ENCODE measurements around the gene SPC24. TPM values are rescaled to one million over a fixed set of nuclear protein-coding genes. Genes with fewer than 3 reads are reported as not detected.

Gene SPC24
- total RNA-seq, 2 donors from 2014 or later: 35.4 to 50.0 TPM

Small RNA genes lying within 50 kb of the gene (microRNA-seq; reads per million reads assigned to microRNA genes)
- not detected for gene MIR6886 (ENCODE audit: borderline microRNAs expressed)

Other genes starting within 250 kb of the SPC24 start
- 10 to 100 TPM; 55.6 to 62.6 TPM for gene YIPF2, start 227.1 kb downstream of the SPC24 start, total RNA-seq
- 10 to 100 TPM; 20.0 to 26.8 TPM for gene TIMM29, start 227.0 kb downstream of the SPC24 start, total RNA-seq
- gene SMARCA4, start 194.8 kb downstream of the SPC24 start, total RNA-seq: 100 to 1,000 TPM; 290 to 292 TPM
- 100 to 1,000 TPM in 1 of 2 donors, 10 to 100 TPM in 1; 61.0 to 101 TPM for gene LDLR, start 66.3 kb downstream of the SPC24 start, total RNA-seq
- 10 to 100 TPM; 74.2 to 87.7 TPM for gene KANK2, start 41.8 kb upstream of the SPC24 start, total RNA-seq
- gene ANGPTL8, start 83.8 kb upstream of the SPC24 start, total RNA-seq: not detected
- gene DOCK6, start 106.7 kb upstream of the SPC24 start, total RNA-seq: 100 to 1,000 TPM in 1 of 2 donors, 10 to 100 TPM in 1; 93.8 to 111 TPM
- gene TSPAN16, start 140.4 kb upstream of the SPC24 start, total RNA-seq: not detected
- 10 to 100 TPM; 37.2 to 43.2 TPM for gene RAB3D, start 183.9 kb upstream of the SPC24 start, total RNA-seq
- gene TMEM205, start 190.5 kb upstream of the SPC24 start, total RNA-seq: 10 to 100 TPM; 58.2 to 58.9 TPM
- gene CCDC159, start 190.7 kb upstream of the SPC24 start, total RNA-seq: 10 to 100 TPM; 12.2 to 15.2 TPM
- gene PLPPR2, start 199.7 kb upstream of the SPC24 start, total RNA-seq: 1 to 10 TPM; 3.1 to 6.8 TPM
- gene SWSAP1, start 218.9 kb upstream of the SPC24 start, total RNA-seq: 1 to 10 TPM; 2.2 to 2.8 TPM
- 10 to 100 TPM; 27.0 to 39.5 TPM for gene EPOR, start 228.5 kb upstream of the SPC24 start, total RNA-seq